ENCODE results near the gene ALOX5.
"Not testable (repeated sequence)": the region's sequence is repeated elsewhere in the genome, so short reads cannot be mapped to it uniquely, and the experiment has no call there.

ALOX5 gene

DNA sequence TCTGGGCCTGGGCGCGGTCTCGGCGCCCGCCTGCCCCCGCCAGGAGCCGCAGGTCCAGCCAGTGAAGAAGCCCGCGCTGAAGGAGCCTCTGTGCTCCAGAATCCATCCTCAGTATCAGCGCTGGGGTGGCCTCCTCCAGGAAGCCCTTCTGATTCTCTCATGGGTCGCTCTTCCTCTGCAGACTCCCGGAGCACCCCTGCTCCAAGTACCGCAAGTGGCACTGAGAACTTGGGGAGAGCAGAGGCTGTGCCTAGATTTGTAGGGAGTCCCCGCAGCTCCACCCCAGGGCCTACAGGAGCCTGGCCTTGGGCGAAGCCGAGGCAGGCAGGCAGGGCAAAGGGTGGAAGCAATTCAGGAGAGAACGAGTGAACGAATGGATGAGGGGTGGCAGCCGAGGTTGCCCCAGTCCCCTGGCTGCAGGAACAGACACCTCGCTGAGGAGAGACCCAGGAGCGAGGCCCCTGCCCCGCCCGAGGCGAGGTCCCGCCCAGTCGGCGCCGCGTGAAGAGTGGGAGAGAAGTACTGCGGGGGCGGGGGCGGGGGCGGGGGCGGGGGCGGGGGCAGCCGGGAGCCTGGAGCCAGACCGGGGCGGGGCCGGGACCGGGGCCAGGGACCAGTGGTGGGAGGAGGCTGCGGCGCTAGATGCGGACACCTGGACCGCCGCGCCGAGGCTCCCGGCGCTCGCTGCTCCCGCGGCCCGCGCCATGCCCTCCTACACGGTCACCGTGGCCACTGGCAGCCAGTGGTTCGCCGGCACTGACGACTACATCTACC, at the start of gene ALOX5:
Gene ALOX5, plus strand, starts transcription at position 641 of the 774 bp plus-strand sequence. Its CDS starts 64 bp downstream, at position 705.
- no peak for DNase-seq (ENCODE audit: low read depth)

DNA sequence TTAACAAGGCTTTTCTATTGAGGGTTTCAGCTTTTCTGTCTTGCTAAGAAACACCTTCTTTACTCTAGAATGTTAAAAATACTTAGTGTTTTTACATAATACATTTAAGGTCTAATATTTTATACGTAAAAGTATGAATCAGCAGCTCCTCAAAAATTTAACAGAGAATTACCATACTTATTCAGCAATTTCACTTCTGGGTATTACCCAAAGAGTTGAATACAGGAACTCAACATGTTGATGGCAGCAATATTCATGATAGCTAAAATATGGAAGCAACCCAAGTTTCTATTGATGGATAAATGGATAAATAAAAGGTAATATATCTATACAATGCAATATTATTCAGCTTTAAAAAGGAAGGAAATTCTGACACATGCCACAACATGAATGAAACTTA, 48.9 kb upstream of the ALOX5 start:
- no peak for DNase-seq (ENCODE audit: low read depth)

GRCh38 chr10:45326864-45327263, 47.2 kb upstream of the ALOX5 start:
- not testable (repeated sequence) for DNase-seq (ENCODE audit: low read depth)

- DNase-seq (ENCODE audit: low read depth) = not testable (repeated sequence)
These were observed 42.2 kb upstream of the ALOX5 start for GRCh38 chr10:45331824-45332223.

DNA sequence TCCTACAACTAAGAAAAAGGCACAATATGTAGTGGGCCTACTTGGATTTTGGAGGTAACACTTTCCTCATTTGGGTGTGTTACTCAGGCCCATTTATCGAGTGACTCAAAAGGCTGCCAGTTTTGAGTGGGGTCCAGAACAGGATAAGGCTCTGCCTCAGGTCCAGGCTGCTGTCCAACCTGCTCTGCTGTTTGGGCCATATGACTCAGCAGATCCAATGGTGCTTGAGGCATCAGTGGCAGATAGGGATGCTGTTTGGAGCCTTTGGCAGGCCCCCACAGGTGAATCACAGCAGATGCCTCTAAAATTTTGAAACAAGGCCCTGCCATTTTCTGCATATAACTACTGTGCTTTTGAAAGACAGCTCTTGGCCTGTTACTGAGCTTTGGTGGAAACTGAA, 34.1 kb upstream of the ALOX5 start:
- DNase-seq (ENCODE audit: low read depth) = no peak

- DNase-seq (ENCODE audit: low read depth) = not testable (repeated sequence)
These were observed 33.6 kb upstream of the ALOX5 start for GRCh38 chr10:45340420-45340819.

DNA sequence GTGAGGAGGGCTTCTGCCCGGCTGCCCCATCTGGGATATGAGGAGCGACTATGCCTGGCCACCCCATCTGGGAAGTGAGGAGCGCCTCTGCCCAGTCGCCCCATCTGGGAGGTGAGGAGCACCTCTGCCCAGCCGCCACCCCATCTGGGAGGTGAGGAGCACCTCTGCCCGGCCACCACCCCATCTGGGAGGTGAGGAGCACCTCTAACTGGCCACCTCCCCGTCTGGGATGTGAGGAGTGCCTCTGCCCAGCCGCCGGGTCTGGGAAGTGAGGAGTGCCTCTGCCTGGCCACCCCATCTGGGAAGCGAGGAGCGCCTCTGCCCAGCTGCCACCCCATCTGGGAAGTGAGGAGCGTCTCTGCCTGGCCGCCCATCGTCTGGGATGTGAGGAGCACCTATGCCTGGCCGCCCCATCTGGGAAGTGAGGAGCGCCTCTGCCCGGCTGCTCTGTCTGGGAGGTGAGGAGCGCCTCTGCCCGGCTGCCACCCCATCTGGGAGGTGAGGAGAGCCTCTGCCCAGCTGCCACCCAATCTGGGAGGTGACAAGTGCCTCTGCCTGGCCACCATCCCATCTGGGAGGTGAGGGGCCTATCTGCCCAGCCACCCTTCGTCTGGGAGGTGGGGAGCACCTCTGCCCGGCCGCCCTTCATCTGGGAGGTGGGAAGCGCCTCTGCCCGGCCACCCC, 27.2 kb upstream of the ALOX5 start:
- DNase-seq (ENCODE audit: low read depth) = not testable (repeated sequence)

- not testable (repeated sequence) for DNase-seq (ENCODE audit: low read depth)
These were observed 26.6 kb upstream of the ALOX5 start for GRCh38 chr10:45347464-45347863.

- not testable (repeated sequence) for DNase-seq (ENCODE audit: low read depth)
These were observed 25.7 kb upstream of the ALOX5 start for GRCh38 chr10:45348196-45348765.

GRCh38 chr10:45353186-45353585, 20.8 kb upstream of the ALOX5 start:
- no peak for DNase-seq (ENCODE audit: low read depth)

- DNase-seq (ENCODE audit: low read depth) = no peak
These were observed 19.8 kb upstream of the ALOX5 start for GRCh38 chr10:45354261-45354660.

DNA sequence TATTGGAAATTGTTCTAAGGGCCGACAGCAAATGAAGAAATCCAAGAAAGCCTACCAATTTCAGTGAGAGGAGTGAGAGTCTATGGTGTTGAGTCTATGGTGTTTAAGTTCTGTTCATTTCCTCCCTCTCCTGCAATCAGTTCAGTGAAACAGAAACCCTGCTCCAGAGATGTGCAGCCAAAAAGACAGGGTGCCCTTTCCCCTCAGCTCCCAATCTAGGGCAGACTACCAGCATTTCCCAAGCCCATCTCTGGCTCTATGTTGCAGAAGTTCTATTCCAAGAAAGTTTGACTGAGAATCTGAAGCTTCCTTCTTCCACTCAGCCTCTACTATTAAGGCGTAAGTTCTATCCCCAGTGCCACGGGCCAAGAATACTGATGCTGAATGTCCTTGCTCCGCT, 18.5 kb upstream of the ALOX5 start:
- DNase-seq (ENCODE audit: low read depth) = no peak

- not testable (repeated sequence) for DNase-seq (ENCODE audit: low read depth)
These were observed 15.1 kb upstream of the ALOX5 start for GRCh38 chr10:45358961-45359360.

GRCh38 chr10:45361983-45362799, 11.8 kb upstream of the ALOX5 start:
- not testable (repeated sequence) for DNase-seq (ENCODE audit: low read depth)

DNA sequence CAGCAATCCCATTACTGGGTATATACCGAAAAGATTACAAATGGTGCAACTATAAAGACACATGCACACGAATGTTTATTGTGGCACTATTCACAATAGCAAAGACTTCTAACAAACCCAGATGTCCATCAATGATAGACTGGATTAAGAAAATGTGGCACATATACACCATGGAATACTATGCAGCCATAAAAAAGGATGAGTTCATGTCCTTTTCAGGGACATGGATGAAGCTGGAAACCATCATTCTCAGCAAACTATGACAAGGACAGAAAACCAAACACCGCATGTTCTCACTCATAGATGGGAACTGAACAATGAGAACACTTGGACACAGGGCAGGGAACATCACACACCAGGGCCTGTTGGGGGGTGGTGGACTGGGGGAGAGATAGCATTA, 6.4 kb upstream of the ALOX5 start:
- not testable (repeated sequence) for DNase-seq (ENCODE audit: low read depth)

GRCh38 chr10:45368181-45368580, 5.8 kb upstream of the ALOX5 start:
- no peak for DNase-seq (ENCODE audit: low read depth)

DNA sequence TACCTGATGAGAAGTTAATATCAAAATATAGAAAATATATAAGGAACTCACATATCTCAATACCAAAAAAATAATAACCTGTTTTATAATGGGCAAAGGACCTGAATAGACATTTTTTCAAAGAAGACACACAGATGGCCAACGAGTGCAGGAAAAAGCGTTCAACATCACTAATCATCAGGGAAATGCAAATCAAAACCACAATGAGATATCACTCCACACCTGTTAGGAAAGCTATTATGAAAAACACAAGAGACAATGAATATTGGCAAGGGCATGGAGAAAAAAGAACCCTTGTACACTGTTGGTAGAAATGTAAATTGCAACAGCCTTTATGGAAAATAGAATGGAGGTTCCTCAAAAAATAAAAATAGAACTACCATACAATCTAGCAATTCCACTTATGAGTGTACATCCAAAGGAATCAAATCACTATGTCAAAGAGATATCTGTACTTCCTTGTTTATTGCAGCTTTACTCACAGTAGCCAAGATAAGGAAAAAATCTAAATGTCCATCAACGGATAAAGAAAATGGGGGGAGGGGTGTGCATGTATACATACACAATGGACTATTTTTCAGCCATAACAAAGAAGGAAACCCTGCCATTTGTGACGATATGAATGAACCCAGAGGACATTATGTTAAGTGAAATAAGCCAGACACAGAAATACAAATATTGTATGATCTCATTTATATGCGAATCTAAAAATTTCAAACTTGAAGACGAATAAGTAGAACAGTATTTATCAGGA, 3.6 kb upstream of the ALOX5 start:
- DNase-seq (ENCODE audit: low read depth) = no peak

GRCh38 chr10:45371560-45371959, 2.5 kb upstream of the ALOX5 start:
- DNase-seq (ENCODE audit: low read depth) = no peak

DNA sequence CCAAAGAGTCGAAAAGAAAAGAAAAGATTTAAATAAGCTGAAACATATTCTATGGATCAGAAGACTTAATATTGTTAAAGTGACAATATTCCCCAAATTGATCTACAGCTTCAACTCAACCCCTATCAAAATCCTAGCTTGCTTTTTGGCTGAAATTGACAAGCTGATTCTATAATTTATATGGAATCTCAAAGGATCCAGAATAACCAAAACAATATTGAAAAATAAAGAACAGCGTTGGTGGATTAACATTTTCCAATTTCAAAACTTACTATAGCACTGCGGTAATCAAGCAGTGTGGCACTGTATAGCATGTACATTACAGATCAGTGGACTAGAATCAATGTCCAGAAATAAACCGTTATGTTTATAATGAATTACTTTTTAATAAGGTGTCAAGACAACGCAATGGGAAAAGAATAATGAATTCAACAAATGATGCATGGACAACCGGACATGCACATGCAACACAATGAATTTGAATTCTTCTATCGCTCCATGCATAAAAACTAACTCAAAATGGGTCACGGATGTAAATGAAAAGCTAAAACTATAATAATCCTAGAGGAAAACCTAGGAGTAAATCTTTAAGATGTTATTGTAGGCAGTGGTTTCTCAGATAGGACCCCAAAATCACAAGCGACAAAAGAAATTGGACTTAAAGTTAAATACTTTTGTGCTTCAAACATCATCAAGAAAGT, 1.6 kb upstream of the ALOX5 start:
- DNase-seq (ENCODE audit: low read depth) = no peak

DNA sequence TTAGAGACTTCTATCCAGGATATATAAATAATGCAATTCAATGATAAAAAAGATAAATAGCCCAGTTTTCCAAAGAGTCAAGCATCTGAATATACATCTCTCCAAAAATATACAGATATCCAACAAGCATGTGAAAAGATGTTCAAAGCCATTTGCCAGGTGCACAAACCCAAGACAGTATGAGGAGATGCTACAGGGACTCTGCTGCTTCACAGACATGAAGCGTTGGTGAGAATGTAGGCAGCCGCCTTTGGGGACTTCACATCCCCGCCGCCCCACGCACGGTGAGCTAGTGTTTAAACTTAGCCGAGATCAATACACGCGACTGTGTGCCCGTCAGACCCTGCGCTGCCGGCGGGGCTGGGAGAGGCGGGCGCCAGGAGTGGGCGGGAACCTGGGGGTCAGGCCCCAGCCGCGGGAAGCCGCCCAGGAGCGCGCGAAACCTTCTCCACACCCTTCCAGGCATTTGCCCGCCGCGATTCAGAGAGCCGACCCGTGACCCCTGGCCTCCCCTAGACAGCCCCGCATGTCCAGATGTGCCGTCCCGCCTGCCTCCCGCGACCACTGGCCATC, 927 bp upstream of the ALOX5 start:
- no peak for DNase-seq (ENCODE audit: low read depth)

Measured in stimulated activated CD8-positive, alpha-beta memory T cell treated with anti-CD3 and anti-CD28 coated beads, Interleukin-4, amount 100 ng/mL, for 24 hours (primary cell).